LNCaP clone FGC (cell line): ENCODE data around the gene CERS3.

ENCODE experiments used
- DNase-seq: peaks from one replicate; pipeline ENCODE4 v3.0.0-alpha.2; 2011; ENCODE audit warnings: low read depth
- H3K4me3 ChIP-seq: 2 replicates; pipeline ENCODE4 v1.5.1; 2011; ENCODE audit warnings: mild to moderate bottlenecking, low read depth, low read length, control low read depth
- CTCF ChIP-seq: IDR thresholded peaks from 2 replicates; pipeline ENCODE4 v1.5.1; 2012; ENCODE audit warnings: mild to moderate bottlenecking; ENCODE audit not compliant: control insufficient read depth, insufficient read depth; ENCODE audit errors: extremely low read depth

The CERS3 gene

GRCh38 chr15:100400996-100401395 is 127.8 kb downstream of the CERS3 start:
- TF ChIP-seq CTCF = no peak
- no peak overlapping the region for H3K4me3 ChIP-seq
- DNase-seq = no peak

GRCh38 chr15:100394736-100395440 is 133.9 kb downstream of the CERS3 start:
- H3K4me3 ChIP-seq = no peak overlapping the region
- no peak for TF ChIP-seq CTCF
- no peak for DNase-seq

GRCh38 chr15:100393008-100393407 is 135.7 kb downstream of the CERS3 start:
- no peak overlapping the region for H3K4me3 ChIP-seq
- no peak for DNase-seq
- no peak for TF ChIP-seq CTCF

- no peak overlapping the region for H3K4me3 ChIP-seq
- DNase-seq = no peak
- no peak for TF ChIP-seq CTCF
Measured at GRCh38 chr15:100385300-100386050, 143.3 kb downstream of the CERS3 start.

- TF ChIP-seq CTCF = no peak
- no peak overlapping the region for H3K4me3 ChIP-seq
- DNase-seq = no peak
Measured at GRCh38 chr15:100384108-100384410, 144.7 kb downstream of the CERS3 start.

- peak; percentile 14 for DNase-seq
- no peak overlapping the region for H3K4me3 ChIP-seq
- peak; percentile 75 for TF ChIP-seq CTCF
Measured at GRCh38 chr15:100383302-100384107, 145.2 kb downstream of the CERS3 start.
